Endothelial cell of umbilical vein (primary cell): ENCODE results near the gene C10orf67. TPM values are rescaled to one million over a fixed set of nuclear protein-coding genes. Genes with fewer than 3 reads are reported as not detected.
"Not testable (repeated sequence)": the region's sequence is repeated elsewhere in the genome, so short reads cannot be mapped to it uniquely, and the experiment has no call there.

Experiments used
- BruUV-seq: library from RNA; stranded (reverse); fragments of 400-500 nt; replicated peaks from 2 replicates; lab custom pipeline; 2021; lab: Mats Ljungman, UMichigan
- CTCF ChIA-PET: fragments of 300-600, 350-600 bp; sonication (Branson Sonifier 250); formaldehyde crosslinking; loops from one replicate; lab custom pipeline; 2021; ENCODE audit warnings: antibody characterized with exemption, inconsistent platforms; lab: Charles Lee
- POLR2A ChIA-PET: fragments of 300-600, 350-600 bp; sonication (Branson Sonifier 250); formaldehyde crosslinking; loops from one replicate; lab custom pipeline; 2021; ENCODE audit warnings: antibody characterized with exemption, inconsistent platforms; lab: Charles Lee
- DNase-seq: peaks from one replicate; pipeline ENCODE4 v3.0.0-alpha.2; 2011; ENCODE audit warnings: low read depth, low spot score
- FAIRE-seq: peaks from 2 replicates; lab custom pipeline; 2011; peaks lifted over from hg19 to GRCh38; lab: Jason Lieb, UNC
- H2AFZ ChIP-seq: 2 replicates; pipeline ENCODE4 v1.6.0; 2012; ENCODE audit warnings: low read depth, low read length, control low read depth, inconsistent platforms
- H3K27ac ChIP-seq: 2 replicates; pipeline ENCODE4 v1.5.1; 2011; ENCODE audit warnings: low read depth, mild to moderate bottlenecking, control low read depth, low read length, moderate library complexity; ENCODE audit not compliant: insufficient read depth
- H3K27me3 ChIP-seq, 2 experiments: 2 replicates each; pipeline versions ENCODE4 v1.6.0 to v1.6.1; 2011; ENCODE audit warnings: low read length in 2 of 2, mixed read lengths in 1 of 2; ENCODE audit not compliant: control insufficient read depth in 2 of 2, insufficient read depth in 2 of 2
- H3K36me3 ChIP-seq, 2 experiments: 2 replicates in 1 of 2; 3 replicates in 1 of 2; pipeline ENCODE4 v1.5.1; 2011; ENCODE audit warnings: low read length in 2 of 2, mild to moderate bottlenecking in 1 of 2, moderate library complexity in 1 of 2; ENCODE audit not compliant: control insufficient read depth in 2 of 2, insufficient read depth in 2 of 2; ENCODE audit errors: extremely low read depth in 1 of 2
- H3K4me1 ChIP-seq: 3 replicates; pipeline ENCODE4 v1.5.1; 2011; ENCODE audit warnings: mild to moderate bottlenecking, low read length; ENCODE audit not compliant: control insufficient read depth, insufficient read depth; ENCODE audit errors: extremely low read depth
- H3K4me2 ChIP-seq: 2 replicates; pipeline ENCODE4 v1.6.1; 2011; ENCODE audit warnings: low read length, control low read depth, mixed read lengths; ENCODE audit not compliant: insufficient read depth
- H3K4me3 ChIP-seq, 3 experiments: fragments of 200-600 bp in 1 of 3; sonication (generic), shearing (Covaris generic) in 1 of 3; replicated peaks in 1 of 3; 2 replicates each; pipeline ENCODE4 v1.5.1; 2011 to 2016; ENCODE audit warnings: control low read depth in 3 of 3, low read length in 3 of 3, mild to moderate bottlenecking in 2 of 3, inconsistent platforms in 1 of 3, low read depth in 1 of 3, moderate library complexity in 1 of 3; ENCODE audit not compliant: insufficient read depth in 1 of 3
- H3K79me2 ChIP-seq: 2 replicates; pipeline ENCODE4 v1.6.0; 2012; ENCODE audit warnings: low read length, inconsistent platforms; ENCODE audit not compliant: control insufficient read depth, insufficient read depth
- H3K9ac ChIP-seq: replicated peaks from 2 replicates; pipeline ENCODE3; 2011; ENCODE audit warnings: low read length, control low read depth; ENCODE audit not compliant: insufficient read depth; ENCODE audit errors: extremely low read depth
- H3K9me1 ChIP-seq: replicated peaks from 3 replicates; pipeline ENCODE4 v1.6.0; 2011; ENCODE audit warnings: mild to moderate bottlenecking, low read length; ENCODE audit not compliant: control insufficient read depth, insufficient read depth; ENCODE audit errors: extremely low read depth
- H3K9me3 ChIP-seq: replicated peaks from 2 replicates; pipeline ENCODE4 v1.5.1; 2012; ENCODE audit warnings: low read length, inconsistent platforms; ENCODE audit not compliant: control insufficient read depth, insufficient read depth
- H4K20me1 ChIP-seq: replicated peaks from 2 replicates; pipeline ENCODE3; 2011; ENCODE audit warnings: mild to moderate bottlenecking, low read length; ENCODE audit not compliant: control insufficient read depth, insufficient read depth; ENCODE audit errors: extremely low read depth
- CTCF ChIP-seq, 2 donors: IDR thresholded peaks; 1 replicate in 1 of 2; 2 replicates in 1 of 2; pipeline ENCODE4 v1.5.1; 2011; ENCODE audit warnings: low read length in 2 of 2, mild to moderate bottlenecking in 2 of 2, moderate library complexity in 2 of 2, control low read depth in 1 of 2, inconsistent platforms in 1 of 2, low read depth in 1 of 2; ENCODE audit not compliant: insufficient read depth in 1 of 2; ENCODE audit errors: extremely low read depth in 1 of 2
- EZH2 ChIP-seq: IDR thresholded peaks from 2 replicates; pipeline ENCODE4 v1.6.1; 2012; ENCODE audit warnings: borderline replicate concordance, low read depth, mild to moderate bottlenecking, moderate library complexity, low read length, inconsistent platforms; ENCODE audit not compliant: severe bottlenecking
- FOS ChIP-seq: IDR thresholded peaks from 2 replicates; pipeline ENCODE4 v1.6.1; 2011; ENCODE audit warnings: mild to moderate bottlenecking, low read length, moderate library complexity, borderline replicate concordance; ENCODE audit not compliant: insufficient read depth
- GATA2 ChIP-seq: IDR thresholded peaks from 2 replicates; pipeline ENCODE4 v1.7.0; 2011; ENCODE audit warnings: low read depth, mild to moderate bottlenecking, moderate library complexity, mixed read lengths, low read length; ENCODE audit not compliant: insufficient read length, insufficient read depth
- JUN ChIP-seq: IDR thresholded peaks from 2 replicates; pipeline ENCODE4 v1.6.1; 2011; ENCODE audit warnings: borderline replicate concordance, low read depth; ENCODE audit not compliant: insufficient read length, insufficient read depth
- MAX ChIP-seq: IDR thresholded peaks from 2 replicates; pipeline ENCODE4 v1.6.1; 2011; ENCODE audit not compliant: insufficient read depth, insufficient read length
- MYC ChIP-seq: IDR thresholded peaks from one replicate; pipeline ENCODE4 v1.6.1; 2011; ENCODE audit warnings: mild to moderate bottlenecking, low read depth, low read length
- POLR2AphosphoS5 ChIP-seq: IDR thresholded peaks from 2 replicates; pipeline ENCODE4 v1.6.1; 2012; ENCODE audit warnings: low read depth, mild to moderate bottlenecking, control low read depth, low read length, moderate library complexity; ENCODE audit not compliant: insufficient read depth
- dilution Hi-C: fragments of 300-500 bp; cut with MboI; formaldehyde crosslinking; loops from one replicate; pipeline ENCODE4 v1.15.0; 2019; ENCODE audit warnings: low sequenced_read_pairs; ENCODE audit not compliant: extremely low pct_ligation_motif_present
- intact Hi-C: fragments of 100-400 bp; cut with micrococcal nuclease; formaldehyde crosslinking; loops from one replicate; pipeline ENCODE4 v1.10.0; 2022
- polyA plus RNA-seq, 4 experiments: library from polyadenylated mRNA; depleted of rRNA in 3 of 4; stranded (reverse) in 3 of 4; unstranded in 1 of 4; fragments of >200 nt; gene quantifications; 2 replicates each; pipeline versions ENCODE4 v1.2.1 to v1.2.3, GENCODE V29; 2011 to 2012; ENCODE audit warnings: missing spikeins in 1 of 4
- total RNA-seq: library from RNA; stranded (reverse); gene quantifications from 2 replicates; pipeline ENCODE4 v1.2.3, GENCODE V29; 2021

Gene C10orf67
- total and polyA plus RNA-seq, 2 donors (not counting 3 experiments of a cell fraction or from before 2014, with no cell fraction given), result not detected

GRCh38 chr10:23299961-23300360 lies 44.6 kb downstream of the C10orf67 start:
- H3K4me3 ChIP-seq, H4K20me1 ChIP-seq, DNase-seq, BruUV-seq, H3K9me1 ChIP-seq, H3K9me3 ChIP-seq, H3K36me3 ChIP-seq, H3K27ac ChIP-seq, H3K9ac ChIP-seq, H3K4me1 ChIP-seq, CTCF ChIA-PET, H3K4me2 ChIP-seq, H3K27me3 ChIP-seq, H3K79me2 ChIP-seq, FAIRE-seq, dilution Hi-C loops, intact Hi-C loops, H2AFZ ChIP-seq: not testable (repeated sequence)
- POLR2A ChIA-PET, result interaction anchor here (0.7 kb wide), 1 partner anchor 1240 kb away, joined by 4 read pairs; no protein-coding TSS in a partner anchor

GRCh38 chr10:23294638-23295247 lies 49.9 kb downstream of the C10orf67 start:
- H3K9me3 ChIP-seq, result no peaks in the 10 kb centered on the region
- TF ChIP-seq MAX (no peak), GATA2 (no peak), JUN (no peak), FOS (no peak), CTCF (IDR thresholded peaks at IDR 0.05; ENCODE audit: extremely low read depth in 1 of 2, insufficient read depth in 1 of 2, low read depth in 1 of 2, low read length in 2 of 2) (peak; percentile 10), EZH2 (no peak), POLR2AphosphoS5 (no peak), MYC (no peak)
- no peaks in the 10 kb centered on the region for H3K27me3 ChIP-seq
- ChIA-PET CTCF (interaction anchor here (0.9 to 7.1 kb wide), 3 partner anchors 8 to 136 kb away, joined by 3 to 60 read pairs (median 5); no protein-coding TSS in a partner anchor), POLR2A (no interaction called here)
- dilution Hi-C loops, result no loop called here
- no peak overlapping the region for H3K4me2 ChIP-seq
- H3K4me1 ChIP-seq, result no peaks in the 10 kb centered on the region
- no peak overlapping the region for H2AFZ ChIP-seq
- BruUV-seq, result no TSS peak
- no peak overlapping the region for H3K4me3 ChIP-seq
- no peaks in the 10 kb centered on the region for H4K20me1 ChIP-seq
- no peak overlapping the region for H3K9ac ChIP-seq
- DNase-seq (no peak), FAIRE-seq (no peak)
- no peaks in the 10 kb centered on the region for H3K36me3 ChIP-seq
- no peaks in the 10 kb centered on the region for H3K9me1 ChIP-seq
- no peaks in the 10 kb centered on the region for H3K79me2 ChIP-seq
- no peak overlapping the region for H3K27ac ChIP-seq
- intact Hi-C loops, result loop anchor here (5.0 kb wide), 1 partner anchor 903 kb away; no protein-coding TSS in a partner anchor
